ENCODE measurements around the gene TLK2.
"Not testable (repeated sequence)": the region's sequence is repeated elsewhere in the genome, so short reads cannot be mapped to it uniquely, and the experiment has no call there.

The TLK2 gene

DNA sequence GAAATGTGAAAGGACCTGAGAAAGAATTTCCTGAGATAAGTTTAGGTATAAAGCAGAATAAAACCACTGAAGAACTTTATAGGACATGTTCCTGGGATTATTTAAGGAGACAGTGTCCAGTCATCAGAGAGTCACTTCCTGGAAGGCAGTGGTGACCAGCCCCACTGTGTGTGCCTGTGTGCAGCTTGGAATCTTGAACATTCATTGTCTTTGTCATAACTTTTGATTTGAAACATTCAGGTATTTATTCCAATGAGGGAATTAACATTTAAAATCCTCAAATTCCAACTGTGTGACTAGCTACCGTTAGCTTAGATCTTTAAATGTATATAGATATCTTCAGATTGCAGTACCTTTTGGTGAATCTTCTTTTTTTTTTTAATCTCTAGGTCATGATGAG is 87.2 kb downstream of the TLK2 start:
- DNase-seq: no peak

DNA sequence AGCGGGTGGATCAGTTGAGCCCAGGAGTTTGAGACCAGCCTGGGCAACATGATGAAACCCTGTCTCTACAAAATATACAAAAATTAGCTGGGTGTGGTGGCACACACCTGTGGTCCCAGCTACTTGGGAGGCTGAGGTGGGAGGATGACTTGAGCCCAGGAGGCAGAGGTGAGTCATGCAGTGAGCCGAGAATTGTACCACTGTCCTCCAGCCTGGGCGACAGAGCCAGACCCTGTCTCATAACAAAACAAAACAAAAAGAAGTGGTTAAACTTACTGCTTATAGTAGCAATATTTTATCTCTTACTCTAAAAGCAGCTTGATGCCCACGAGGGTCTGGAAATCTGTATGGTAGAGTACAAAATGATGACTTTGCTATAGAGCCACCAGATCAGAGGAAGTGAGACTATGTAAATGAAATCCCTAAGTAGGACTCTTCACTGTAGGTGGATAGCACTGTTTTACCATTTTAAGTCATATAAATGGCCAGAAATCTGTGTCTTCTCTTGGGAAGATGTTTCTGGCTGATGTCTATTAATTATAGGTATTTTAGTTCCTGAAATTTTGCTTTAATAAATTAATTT is 88.5 kb downstream of the TLK2 start:
- no peak for DNase-seq

DNA sequence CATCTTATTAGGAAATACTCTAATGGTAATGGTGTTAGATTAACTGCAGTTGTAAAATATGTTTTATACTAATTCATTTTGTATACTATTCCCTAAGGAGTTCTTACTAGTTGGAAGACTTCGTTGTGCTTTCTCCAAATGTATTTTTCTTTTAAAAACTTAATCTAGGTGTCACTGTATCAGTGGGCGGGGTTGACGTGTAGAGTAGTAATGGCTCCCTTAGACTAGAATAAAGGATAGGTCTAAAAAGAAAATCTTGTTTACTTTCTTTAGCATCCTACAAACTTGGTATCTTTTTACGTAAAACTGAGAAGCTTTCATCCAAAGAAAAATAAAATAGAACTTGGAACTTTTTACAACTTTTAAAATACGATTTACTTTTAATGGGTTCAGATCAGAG is 93.9 kb downstream of the TLK2 start:
- DNase-seq: no peak

- no peak for DNase-seq
Observed at GRCh38 chr17:62572888-62573401, 94.3 kb downstream of the TLK2 start.

DNA sequence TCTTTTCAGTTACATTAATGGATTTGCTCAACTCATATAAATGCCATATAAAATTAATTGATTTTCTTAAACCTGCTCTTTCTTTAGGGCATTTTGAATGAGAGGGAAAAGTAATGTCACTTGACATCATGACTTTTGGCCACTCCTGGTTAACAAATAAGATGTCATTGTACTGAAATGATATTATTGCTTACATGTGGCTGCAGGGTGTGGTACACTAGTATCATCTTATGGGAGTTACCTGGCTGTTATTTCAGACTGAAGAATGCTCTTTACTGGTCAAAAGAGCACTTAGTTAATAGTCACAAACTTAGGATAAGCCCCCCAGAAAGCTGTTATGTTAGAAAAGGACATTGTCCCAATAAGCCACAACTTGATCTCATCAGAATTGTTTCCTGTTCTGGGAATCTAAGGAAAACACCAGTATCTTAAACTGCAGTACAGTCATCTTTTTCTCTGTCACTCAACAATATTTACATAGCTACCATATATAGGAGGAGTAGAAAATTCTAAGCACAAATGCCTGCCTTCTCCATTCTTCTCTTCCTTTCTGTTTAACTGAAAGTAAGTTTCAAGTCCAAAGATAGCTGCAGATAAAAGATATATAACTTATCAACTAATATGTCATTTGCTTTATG is 95.0 kb downstream of the TLK2 start:
- DNase-seq: no peak

GRCh38 chr17:62576382-62576781 is 97.8 kb downstream of the TLK2 start:
- no peak for DNase-seq

- no peak for DNase-seq
Observed at GRCh38 chr17:62578757-62579487, 100.3 kb downstream of the TLK2 start.

GRCh38 chr17:62580947-62581346 is 102.3 kb downstream of the TLK2 start:
- DNase-seq: no peak

GRCh38 chr17:62581764-62582163 is 103.1 kb downstream of the TLK2 start:
- no peak for DNase-seq

DNA sequence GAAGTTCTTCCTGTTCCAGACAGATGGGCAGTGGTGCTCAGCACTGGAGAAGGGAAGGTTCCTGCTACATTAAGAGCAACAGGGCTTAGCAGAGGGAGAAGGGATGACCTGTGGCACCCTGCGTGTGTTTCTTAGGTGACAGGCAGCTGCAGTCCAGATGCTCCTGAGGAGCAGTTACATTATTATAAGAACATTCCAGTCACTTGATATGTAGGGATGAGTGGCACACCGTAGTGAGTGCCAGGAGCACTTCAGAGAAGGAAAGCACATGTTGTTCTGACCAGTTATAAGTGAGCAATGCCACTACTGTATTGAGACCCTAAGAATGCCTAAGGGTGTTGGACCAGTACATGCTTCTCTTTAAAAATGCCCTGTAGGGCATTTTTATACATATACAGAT is 108.9 kb downstream of the TLK2 start:
- DNase-seq: no peak

GRCh38 chr17:62588109-62588508 is 109.5 kb downstream of the TLK2 start:
- DNase-seq: no peak

DNA sequence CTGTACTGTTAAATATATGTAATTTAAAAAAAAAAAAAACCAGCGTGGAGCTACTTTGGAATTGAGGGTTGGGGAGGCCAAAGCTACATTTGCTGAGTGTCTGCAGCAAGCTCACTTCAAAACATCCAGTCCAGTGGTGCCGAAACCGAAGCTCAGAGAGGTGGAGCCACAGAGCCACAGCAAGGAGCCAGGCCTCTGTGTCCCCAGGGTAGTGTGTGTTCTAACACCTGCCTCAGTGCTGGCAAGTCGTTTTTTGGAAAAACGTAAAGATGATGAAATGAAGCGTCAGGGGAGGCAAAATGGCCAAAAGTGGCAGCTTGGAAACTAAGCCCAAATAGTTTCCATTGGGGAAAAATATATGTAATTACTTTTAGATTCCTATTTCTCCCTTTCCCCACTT is 112.7 kb downstream of the TLK2 start:
- DNase-seq: no peak

GRCh38 chr17:62591822-62592221 is 113.2 kb downstream of the TLK2 start:
- DNase-seq: not testable (repeated sequence)

DNA sequence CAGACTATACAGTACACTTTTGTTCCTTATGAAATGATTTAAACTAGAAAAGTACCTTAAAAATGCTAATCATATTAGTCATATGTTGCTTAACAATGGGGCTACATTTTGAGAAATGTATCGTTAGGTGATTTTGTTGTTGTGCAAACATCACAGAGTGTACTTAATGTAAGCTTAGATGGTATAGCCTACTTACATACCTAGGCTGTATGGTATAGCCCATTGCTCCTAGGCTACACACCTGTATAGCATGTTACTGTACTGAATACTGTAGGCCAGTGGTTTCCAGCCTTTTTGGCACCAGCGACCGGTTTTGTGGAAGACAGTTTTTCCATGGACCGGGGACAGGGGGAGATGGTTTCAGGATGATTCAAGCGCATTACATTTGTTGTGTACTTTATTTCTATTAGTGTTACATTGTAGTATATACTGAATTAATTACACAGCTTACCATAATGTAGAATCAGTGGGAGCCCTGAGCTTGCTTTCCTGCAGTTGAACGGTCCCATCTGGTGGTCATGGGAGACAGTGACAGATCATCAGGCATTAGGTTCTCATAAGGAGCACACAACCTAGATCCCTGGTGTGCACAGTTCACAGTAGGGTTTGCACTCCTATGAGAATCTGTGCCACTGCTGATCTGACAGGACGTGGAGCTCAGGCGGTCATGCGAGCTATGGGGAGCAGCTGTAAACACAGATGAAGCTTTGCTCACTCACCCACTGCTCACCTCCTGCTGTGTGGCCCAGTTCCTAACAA is 113.9 kb downstream of the TLK2 start:
- DNase-seq: no peak

DNA sequence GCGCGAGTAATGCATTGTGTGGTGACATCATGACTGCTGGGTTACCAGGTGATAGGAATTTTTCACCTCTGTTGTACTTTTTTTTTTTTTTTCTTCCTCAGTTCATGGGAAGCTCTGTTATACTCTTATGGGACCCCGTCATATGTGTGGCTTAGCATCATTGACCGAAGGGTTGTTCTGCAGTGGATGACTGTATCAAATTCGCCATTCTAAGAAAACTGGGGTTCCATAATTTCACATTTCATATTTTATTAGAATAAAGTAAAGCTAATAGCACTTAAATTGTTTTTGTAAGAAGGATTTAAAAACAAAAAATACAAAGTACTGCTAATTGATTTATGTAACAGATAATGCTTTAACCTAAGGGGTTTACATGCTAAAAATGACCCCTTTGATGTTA is 116.9 kb downstream of the TLK2 start:
- DNase-seq: no peak

- DNase-seq: no peak
Observed at GRCh38 chr17:62596662-62597061, 118.0 kb downstream of the TLK2 start.

DNA sequence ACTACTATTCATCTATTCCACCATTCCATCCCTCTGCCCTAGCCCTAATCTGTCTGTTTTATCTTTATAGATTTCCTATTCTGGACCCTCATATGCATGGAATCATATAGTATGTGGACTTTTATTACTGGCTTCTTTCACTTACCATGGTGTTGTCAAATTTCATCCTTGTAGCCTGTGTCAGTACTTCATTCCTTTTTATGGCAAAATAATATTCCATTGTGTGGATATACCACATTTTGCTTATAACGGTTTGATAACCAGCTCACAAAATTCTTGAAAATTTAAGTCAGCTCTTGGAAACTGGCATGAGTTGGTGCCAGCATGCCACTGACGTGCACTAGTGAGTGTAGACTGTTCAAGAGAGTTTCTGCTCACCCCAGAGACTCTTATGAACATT is 118.5 kb downstream of the TLK2 start:
- DNase-seq: no peak

DNA sequence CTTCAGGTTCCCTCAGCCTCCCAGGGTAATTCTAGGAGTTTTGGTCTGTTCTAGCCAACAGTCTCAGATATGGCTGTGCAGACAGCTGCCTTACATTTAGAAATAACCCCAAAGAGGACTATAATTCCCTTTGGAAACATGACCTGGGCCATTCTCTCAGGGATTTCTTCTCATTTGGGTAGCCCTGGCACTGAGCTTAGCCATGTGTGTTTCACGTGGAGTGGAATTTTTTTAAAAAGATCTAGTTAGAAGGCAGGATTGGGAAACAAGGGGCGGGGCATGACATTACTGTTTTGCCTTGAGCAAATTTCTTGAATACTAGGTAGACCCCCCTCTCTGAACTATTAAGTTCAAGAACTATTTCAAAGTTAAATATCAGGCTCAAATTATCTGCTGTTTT is 119.3 kb downstream of the TLK2 start:
- DNase-seq: no peak

DNA sequence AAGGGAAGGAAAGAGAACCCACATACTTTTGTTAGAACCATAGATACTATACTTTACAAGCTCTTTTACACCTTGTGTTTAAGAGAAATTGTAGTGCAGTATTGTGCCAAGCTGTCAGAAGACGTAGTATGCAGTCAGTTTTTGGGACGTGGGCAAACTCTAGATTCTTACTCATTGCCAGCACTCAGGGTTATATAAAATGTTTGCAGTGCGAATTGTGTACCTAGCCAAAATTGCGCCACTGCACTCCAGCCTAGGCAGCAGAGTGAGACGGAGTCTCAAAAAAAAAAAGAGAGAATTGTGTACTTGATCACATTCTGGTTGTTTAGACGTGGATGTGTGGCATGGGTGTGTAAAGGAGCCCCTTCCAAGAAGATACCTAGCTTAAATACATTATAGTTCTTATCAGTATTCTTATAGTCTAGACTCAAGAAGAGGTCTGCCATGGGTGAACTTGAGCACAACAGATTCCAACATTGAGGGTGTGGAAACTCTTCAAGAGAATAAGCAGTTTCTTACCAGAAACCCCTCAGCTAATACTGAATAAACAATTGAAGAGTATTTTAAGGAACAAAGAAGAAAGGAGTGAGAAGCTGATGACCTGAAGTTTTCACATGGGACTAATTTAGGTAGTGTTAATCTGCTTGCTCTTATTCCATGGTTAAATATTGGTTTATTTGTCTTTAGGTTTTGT is 121.5 kb downstream of the TLK2 start:
- DNase-seq: no peak

DNA sequence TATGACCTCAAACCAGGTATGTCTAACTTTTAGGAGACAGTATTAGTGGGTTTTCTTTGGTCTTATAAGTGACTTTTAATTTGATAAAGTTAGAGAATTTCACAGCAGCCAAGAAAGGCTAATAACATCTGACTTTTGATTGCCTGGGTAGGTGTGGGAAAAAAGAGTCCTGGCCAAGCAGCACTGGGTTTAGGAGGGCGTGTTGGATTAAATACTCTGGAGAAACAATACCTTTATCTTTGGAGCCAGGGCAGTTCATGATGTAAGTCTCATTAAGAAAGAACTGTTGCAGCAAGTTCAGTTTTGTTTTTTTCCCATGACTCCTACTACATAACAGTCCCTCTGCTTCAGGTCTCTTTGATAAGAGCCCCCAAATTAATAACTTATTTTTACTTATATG is 122.2 kb downstream of the TLK2 start:
- DNase-seq: no peak

DNA sequence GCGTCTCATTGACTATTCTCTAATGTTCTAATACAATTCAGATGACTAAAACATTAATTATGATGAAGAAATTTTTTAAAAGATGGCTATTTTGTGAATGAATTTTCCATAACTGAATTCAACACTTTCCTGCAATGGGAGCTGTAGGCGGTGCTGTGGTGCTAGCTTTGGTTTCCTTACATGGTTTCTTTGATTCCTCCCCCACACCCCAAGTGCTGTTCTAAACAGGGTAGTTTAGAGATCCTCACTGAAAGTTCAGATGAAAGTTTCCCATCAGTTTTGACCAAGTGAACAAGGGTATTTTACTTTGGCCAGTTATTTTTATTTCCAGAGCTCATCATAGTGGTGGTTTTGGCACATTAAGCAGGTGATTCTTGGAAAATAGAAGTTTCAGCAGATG is 122.8 kb downstream of the TLK2 start:
- no peak for DNase-seq

GRCh38 chr17:62603783-62604182 is 125.2 kb downstream of the TLK2 start:
- not testable (repeated sequence) for DNase-seq

- DNase-seq: no peak
Observed at GRCh38 chr17:62605588-62605987, 127.0 kb downstream of the TLK2 start.

Data from RPMI8226 (cell line).